Measurements from ENCODE around the gene TMEM231. TPM values are rescaled to one million over a fixed set of nuclear protein-coding genes. Genes with fewer than 3 reads are reported as not detected.

The TMEM231 gene
- total RNA-seq, 1 experiment from 2014 or later = 9.7 TPM

DNA sequence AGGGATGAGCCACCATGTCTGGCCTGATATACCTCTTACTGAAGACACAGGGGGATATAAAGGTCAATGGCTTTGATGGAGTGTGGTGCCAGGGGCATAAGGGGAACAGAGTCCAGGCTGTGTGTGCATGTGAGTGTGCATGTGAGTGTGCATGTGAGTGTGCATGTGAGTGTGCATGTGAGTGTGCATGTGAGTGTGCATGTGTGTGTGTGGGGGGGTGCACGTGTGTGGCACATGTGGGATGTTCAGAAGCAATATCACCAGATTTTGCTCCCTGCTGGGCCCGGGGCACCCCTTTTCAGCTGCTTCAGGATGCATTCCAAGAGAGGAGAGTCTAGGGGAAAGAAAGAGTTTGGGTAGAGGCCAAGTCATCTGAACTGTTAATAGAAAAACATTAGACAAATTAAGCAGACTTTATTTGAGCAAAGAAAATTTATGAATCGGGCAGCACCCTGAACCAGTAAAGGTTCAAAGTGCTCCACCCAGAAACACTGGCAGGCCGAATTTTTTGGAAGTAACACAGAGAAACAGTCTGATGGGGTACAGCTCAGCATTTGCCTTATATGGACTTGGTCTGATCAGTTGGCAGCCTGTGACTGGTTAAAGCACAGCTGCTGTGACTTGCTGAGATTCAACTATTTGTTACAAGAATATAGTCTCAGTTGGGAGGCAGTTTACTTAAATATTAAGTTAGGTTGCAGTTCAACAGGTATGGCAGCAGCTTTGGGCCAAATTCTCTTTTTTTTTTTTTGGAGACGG lies 29.8 kb downstream of the TMEM231 start:
- RAD21 ChIA-PET (ENCODE audit: low non-redundant PET in 1 of 2, low total read pairs in 2 of 2, uncharacterized antibody in 2 of 2, unreplicated experiment in 2 of 2) = no interaction called here
- Histone ChIP-seq H3K9me2 (ENCODE audit: insufficient read depth) (no peaks in the 10 kb centered on the region), H3K36me3 (ENCODE audit: control insufficient read depth in 1 of 2, insufficient read depth in 2 of 2, low read length in 2 of 2) (no peaks in the 10 kb centered on the region), H3K27ac (ENCODE audit: low read depth, low read length) (no peak overlapping the region), H3K27me3 (ENCODE audit: insufficient read depth, low read length) (no peaks in the 10 kb centered on the region), H3K9me3 (ENCODE audit: control insufficient read depth in 1 of 2, insufficient read depth in 1 of 2, low read depth in 1 of 2, low read length in 2 of 2) (no peaks in the 10 kb centered on the region), H3K4me2 (ENCODE audit: low read length) (no peak overlapping the region), H3K79me2 (ENCODE audit: insufficient read depth, low read length) (no peaks in the 10 kb centered on the region), H3K4me1 (ENCODE audit: control insufficient read depth in 1 of 2, insufficient read depth in 2 of 2, low read length in 2 of 2) (no peaks in the 10 kb centered on the region), H4K20me1 (ENCODE audit: insufficient read depth) (no peaks in the 10 kb centered on the region), H3K9ac (ENCODE audit: low read length) (no peak overlapping the region), H3K4me3 (replicated peaks in 1 of 2; ENCODE audit: low read depth in 1 of 2, low read length in 2 of 2) (no peak overlapping the region), H2AFZ (ENCODE audit: low read depth, low read length, poor library complexity, severe bottlenecking) (no peak overlapping the region)
- intact Hi-C loops (cut with micrococcal nuclease) = no loop called here
- TF ChIP-seq, protein P1, sequence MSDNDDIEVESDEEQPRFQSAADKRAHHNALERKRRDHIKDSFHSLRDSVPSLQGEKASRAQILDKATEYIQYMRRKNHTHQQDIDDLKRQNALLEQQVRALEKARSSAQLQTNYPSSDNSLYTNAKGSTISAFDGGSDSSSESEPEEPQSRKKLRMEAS (IDR thresholded peaks at IDR 0.05) = no peak
- no peak for TF ChIP-seq CEBPB (IDR thresholded peaks at IDR 0.05; ENCODE audit: low read depth)
- no peak for TF ChIP-seq RAD21 (IDR thresholded peaks at IDR 0.05; ENCODE audit: low read depth)
- no peak for TF ChIP-seq YY1 (IDR thresholded peaks at IDR 0.05; ENCODE audit: extremely low read depth, insufficient replicate concordance, low read depth, low read length)
- TF ChIP-seq POLR2A (IDR thresholded peaks at IDR 0.05; ENCODE audit: borderline replicate concordance, extremely low read depth, insufficient read depth, insufficient read length) = no peak
- no peak for TF ChIP-seq SRF (IDR thresholded peaks at IDR 0.05; ENCODE audit: low read depth)
- TF ChIP-seq POLR2AphosphoS5 (IDR thresholded peaks at IDR 0.05; ENCODE audit: low read depth, low read length) = no peak
- TF ChIP-seq, protein P2, sequence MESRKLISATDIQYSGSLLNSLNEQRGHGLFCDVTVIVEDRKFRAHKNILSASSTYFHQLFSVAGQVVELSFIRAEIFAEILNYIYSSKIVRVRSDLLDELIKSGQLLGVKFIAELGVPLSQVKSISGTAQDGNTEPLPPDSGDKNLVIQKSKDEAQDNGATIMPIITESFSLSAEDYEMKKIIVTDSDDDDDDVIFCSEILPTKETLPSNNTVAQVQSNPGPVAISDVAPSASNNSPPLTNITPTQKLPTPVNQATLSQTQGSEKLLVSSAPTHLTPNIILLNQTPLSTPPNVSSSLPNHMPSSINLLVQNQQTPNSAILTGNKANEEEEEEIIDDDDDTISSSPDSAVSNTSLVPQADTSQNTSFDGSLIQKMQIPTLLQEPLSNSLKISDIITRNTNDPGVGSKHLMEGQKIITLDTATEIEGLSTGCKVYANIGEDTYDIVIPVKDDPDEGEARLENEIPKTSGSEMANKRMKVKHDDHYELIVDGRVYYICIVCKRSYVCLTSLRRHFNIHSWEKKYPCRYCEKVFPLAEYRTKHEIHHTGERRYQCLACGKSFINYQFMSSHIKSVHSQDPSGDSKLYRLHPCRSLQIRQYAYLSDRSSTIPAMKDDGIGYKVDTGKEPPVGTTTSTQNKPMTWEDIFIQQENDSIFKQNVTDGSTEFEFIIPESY (IDR thresholded peaks at IDR 0.05; ENCODE audit: extremely low read depth, insufficient replicate concordance, low read length) = no peak
- no peak for TF ChIP-seq ELF1 (IDR thresholded peaks at IDR 0.05; ENCODE audit: borderline replicate concordance, low read depth)
- TF ChIP-seq JUND (IDR thresholded peaks at IDR 0.05) = no peak
- no peak for TF ChIP-seq SIN3A (IDR thresholded peaks at IDR 0.05; ENCODE audit: low read depth)
- TF ChIP-seq CBX3 (IDR thresholded peaks at IDR 0.05; ENCODE audit: low read depth) = no peak
- TF ChIP-seq, protein P3, sequence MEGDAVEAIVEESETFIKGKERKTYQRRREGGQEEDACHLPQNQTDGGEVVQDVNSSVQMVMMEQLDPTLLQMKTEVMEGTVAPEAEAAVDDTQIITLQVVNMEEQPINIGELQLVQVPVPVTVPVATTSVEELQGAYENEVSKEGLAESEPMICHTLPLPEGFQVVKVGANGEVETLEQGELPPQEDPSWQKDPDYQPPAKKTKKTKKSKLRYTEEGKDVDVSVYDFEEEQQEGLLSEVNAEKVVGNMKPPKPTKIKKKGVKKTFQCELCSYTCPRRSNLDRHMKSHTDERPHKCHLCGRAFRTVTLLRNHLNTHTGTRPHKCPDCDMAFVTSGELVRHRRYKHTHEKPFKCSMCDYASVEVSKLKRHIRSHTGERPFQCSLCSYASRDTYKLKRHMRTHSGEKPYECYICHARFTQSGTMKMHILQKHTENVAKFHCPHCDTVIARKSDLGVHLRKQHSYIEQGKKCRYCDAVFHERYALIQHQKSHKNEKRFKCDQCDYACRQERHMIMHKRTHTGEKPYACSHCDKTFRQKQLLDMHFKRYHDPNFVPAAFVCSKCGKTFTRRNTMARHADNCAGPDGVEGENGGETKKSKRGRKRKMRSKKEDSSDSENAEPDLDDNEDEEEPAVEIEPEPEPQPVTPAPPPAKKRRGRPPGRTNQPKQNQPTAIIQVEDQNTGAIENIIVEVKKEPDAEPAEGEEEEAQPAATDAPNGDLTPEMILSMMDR (IDR thresholded peaks at IDR 0.05 in 2 of 3, conservative IDR thresholded peaks at IDR 0.05 in 1 of 3; ENCODE audit: borderline replicate concordance in 1 of 3, insufficient read depth in 1 of 3, low read depth in 2 of 3, low read length in 2 of 3) = no peak
- TF ChIP-seq, protein P4, sequence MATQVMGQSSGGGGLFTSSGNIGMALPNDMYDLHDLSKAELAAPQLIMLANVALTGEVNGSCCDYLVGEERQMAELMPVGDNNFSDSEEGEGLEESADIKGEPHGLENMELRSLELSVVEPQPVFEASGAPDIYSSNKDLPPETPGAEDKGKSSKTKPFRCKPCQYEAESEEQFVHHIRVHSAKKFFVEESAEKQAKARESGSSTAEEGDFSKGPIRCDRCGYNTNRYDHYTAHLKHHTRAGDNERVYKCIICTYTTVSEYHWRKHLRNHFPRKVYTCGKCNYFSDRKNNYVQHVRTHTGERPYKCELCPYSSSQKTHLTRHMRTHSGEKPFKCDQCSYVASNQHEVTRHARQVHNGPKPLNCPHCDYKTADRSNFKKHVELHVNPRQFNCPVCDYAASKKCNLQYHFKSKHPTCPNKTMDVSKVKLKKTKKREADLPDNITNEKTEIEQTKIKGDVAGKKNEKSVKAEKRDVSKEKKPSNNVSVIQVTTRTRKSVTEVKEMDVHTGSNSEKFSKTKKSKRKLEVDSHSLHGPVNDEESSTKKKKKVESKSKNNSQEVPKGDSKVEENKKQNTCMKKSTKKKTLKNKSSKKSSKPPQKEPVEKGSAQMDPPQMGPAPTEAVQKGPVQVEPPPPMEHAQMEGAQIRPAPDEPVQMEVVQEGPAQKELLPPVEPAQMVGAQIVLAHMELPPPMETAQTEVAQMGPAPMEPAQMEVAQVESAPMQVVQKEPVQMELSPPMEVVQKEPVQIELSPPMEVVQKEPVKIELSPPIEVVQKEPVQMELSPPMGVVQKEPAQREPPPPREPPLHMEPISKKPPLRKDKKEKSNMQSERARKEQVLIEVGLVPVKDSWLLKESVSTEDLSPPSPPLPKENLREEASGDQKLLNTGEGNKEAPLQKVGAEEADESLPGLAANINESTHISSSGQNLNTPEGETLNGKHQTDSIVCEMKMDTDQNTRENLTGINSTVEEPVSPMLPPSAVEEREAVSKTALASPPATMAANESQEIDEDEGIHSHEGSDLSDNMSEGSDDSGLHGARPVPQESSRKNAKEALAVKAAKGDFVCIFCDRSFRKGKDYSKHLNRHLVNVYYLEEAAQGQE (IDR thresholded peaks at IDR 0.05; ENCODE audit: low read depth) = no peak
- no peak for TF ChIP-seq EGR1 (IDR thresholded peaks at IDR 0.05; ENCODE audit: low read depth)
- TF ChIP-seq SP1 (IDR thresholded peaks at IDR 0.05; ENCODE audit: low read depth) = no peak
- TF ChIP-seq EZH2 (IDR thresholded peaks at IDR 0.05) = no peak
- no peak for TF ChIP-seq EZH2phosphoT487 (IDR thresholded peaks at IDR 0.05; ENCODE audit: borderline replicate concordance)
- TF ChIP-seq FOSL1 (IDR thresholded peaks at IDR 0.05; ENCODE audit: low read depth) = no peak
- TF ChIP-seq ZFX (IDR thresholded peaks at IDR 0.05) = no peak
- DNase-seq (ENCODE audit: low read depth, low spot score) (no peak), ATAC-seq (no peak)
- CTCF ChIA-PET = interaction anchor here (0.8 kb wide), 1 partner anchor 9 kb away, joined by 3 read pairs; no protein-coding TSS in a partner anchor
- no TSS peak for BruUV-seq (replicated peaks)
- POLR2A ChIA-PET = no interaction called here
